ENCODE results near the gene PTPRJ.

PTPRJ gene

GRCh38 chr11:48161951-48162884 is 181.9 kb downstream of the PTPRJ start:
- H3K79me2 ChIP-seq (ENCODE audit: control insufficient read depth, low read length): no peaks in the 10 kb centered on the region
- no peaks in the 10 kb centered on the region for H4K20me1 ChIP-seq (ENCODE audit: control insufficient read depth, insufficient read depth, low read depth, low read length)
- no peak overlapping the region for H3K4me3 ChIP-seq (ENCODE audit: low read length)
- no peaks in the 10 kb centered on the region for H3K36me3 ChIP-seq (ENCODE audit: control insufficient read depth, low read length)
- no peaks in the 10 kb centered on the region for H3F3A ChIP-seq (ENCODE audit: control insufficient read depth, insufficient read depth)
- H3K27me3 ChIP-seq (ENCODE audit: control insufficient read depth, low read length): no peaks in the 10 kb centered on the region
- TF ChIP-seq CTCF (IDR thresholded peaks at IDR 0.05; ENCODE audit: low read depth, low read length, poor library complexity, severe bottlenecking): no peak
- no peaks in the 10 kb centered on the region for H3K9me2 ChIP-seq (replicated peaks; ENCODE audit: control insufficient read depth, low read length)
- no peaks in the 10 kb centered on the region for H3K4me1 ChIP-seq (ENCODE audit: control insufficient read depth, low read length)
- H3K27ac ChIP-seq (ENCODE audit: low read depth, low read length): no peak overlapping the region
- H3K4me2 ChIP-seq (ENCODE audit: low read length): no peak overlapping the region
- H3K9me3 ChIP-seq (ENCODE audit: control insufficient read depth, insufficient read depth, low read length): no peaks in the 10 kb centered on the region

- Histone ChIP-seq H3K9me2 (replicated peaks; ENCODE audit: control insufficient read depth, low read length) (no peaks in the 10 kb centered on the region), H3K27ac (ENCODE audit: low read depth, low read length) (no peak overlapping the region), H3K4me2 (ENCODE audit: low read length) (no peak overlapping the region), H3K36me3 (ENCODE audit: control insufficient read depth, low read length) (no peaks in the 10 kb centered on the region), H3K79me2 (ENCODE audit: control insufficient read depth, low read length) (no peaks in the 10 kb centered on the region), H3K4me1 (ENCODE audit: control insufficient read depth, low read length) (no peaks in the 10 kb centered on the region), H3K9me3 (ENCODE audit: control insufficient read depth, insufficient read depth, low read length) (no peaks in the 10 kb centered on the region), H3F3A (ENCODE audit: control insufficient read depth, insufficient read depth) (no peaks in the 10 kb centered on the region), H3K27me3 (ENCODE audit: control insufficient read depth, low read length) (no peaks in the 10 kb centered on the region), H4K20me1 (ENCODE audit: control insufficient read depth, insufficient read depth, low read depth, low read length) (no peaks in the 10 kb centered on the region), H3K4me3 (ENCODE audit: low read length) (no peak overlapping the region)
- TF ChIP-seq CTCF (IDR thresholded peaks at IDR 0.05; ENCODE audit: low read depth, low read length, poor library complexity, severe bottlenecking) (no peak), EZH2phosphoT487 (IDR thresholded peaks at IDR 0.05; ENCODE audit: borderline replicate concordance, low read length) (no peak)
Observed at GRCh38 chr11:48162885-48163268, 182.5 kb downstream of the PTPRJ start.

DNA sequence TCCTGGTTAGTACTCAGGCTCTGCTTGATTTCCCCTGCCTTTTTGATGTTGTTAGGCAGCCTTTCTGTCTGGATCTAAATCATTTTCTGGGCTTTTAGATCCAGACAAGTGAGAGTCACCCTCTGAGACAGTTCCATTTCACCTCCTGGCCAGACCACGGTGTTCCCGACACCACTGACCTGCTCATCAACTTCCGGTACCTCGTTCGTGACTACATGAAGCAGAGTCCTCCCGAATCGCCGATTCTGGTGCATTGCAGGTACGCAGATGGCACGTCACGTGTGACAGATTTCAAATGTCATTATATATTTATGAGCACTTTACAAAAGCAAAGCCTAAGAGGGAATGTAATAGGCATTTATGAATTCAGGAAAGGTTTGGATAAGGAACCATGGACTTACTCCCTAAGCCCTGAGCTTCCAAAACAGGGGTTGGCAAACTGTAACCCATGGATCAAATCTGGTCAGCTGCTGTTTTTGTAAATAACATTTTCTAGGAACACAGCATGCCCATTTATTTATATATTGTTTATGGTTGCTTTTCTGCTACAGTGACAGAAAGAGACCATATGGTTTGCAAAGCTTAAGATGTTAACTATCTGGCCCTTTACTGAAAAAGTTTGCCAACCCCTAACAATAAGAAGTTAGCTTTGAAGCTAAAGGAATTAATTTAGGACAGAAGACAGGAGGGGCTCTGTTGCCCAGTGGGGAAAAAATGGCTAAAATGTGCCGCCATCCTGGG is 183.2 kb downstream of the PTPRJ start:
- H3K36me3 ChIP-seq (ENCODE audit: control insufficient read depth, low read length): no peaks in the 10 kb centered on the region
- no peaks in the 10 kb centered on the region for H3K27me3 ChIP-seq (ENCODE audit: control insufficient read depth, low read length)
- TF ChIP-seq EZH2phosphoT487 (IDR thresholded peaks at IDR 0.05; ENCODE audit: borderline replicate concordance, low read length) (no peak), CTCF (IDR thresholded peaks at IDR 0.05; ENCODE audit: low read depth, low read length, poor library complexity, severe bottlenecking) (no peak)
- no peaks in the 10 kb centered on the region for H3F3A ChIP-seq (ENCODE audit: control insufficient read depth, insufficient read depth)
- no peak overlapping the region for H3K27ac ChIP-seq (ENCODE audit: low read depth, low read length)
- H3K9me2 ChIP-seq (replicated peaks; ENCODE audit: control insufficient read depth, low read length): no peaks in the 10 kb centered on the region
- H3K9me3 ChIP-seq (ENCODE audit: control insufficient read depth, insufficient read depth, low read length): no peaks in the 10 kb centered on the region
- no peak overlapping the region for H3K4me2 ChIP-seq (ENCODE audit: low read length)
- no peaks in the 10 kb centered on the region for H3K4me1 ChIP-seq (ENCODE audit: control insufficient read depth, low read length)
- H3K4me3 ChIP-seq (ENCODE audit: low read length): no peak overlapping the region
- H4K20me1 ChIP-seq (ENCODE audit: control insufficient read depth, insufficient read depth, low read depth, low read length): no peaks in the 10 kb centered on the region
- no peaks in the 10 kb centered on the region for H3K79me2 ChIP-seq (ENCODE audit: control insufficient read depth, low read length)
